Cardiac septum (tissue), 1 donor: ENCODE results near the gene MIPOL1. TPM values are rescaled to one million over a fixed set of nuclear protein-coding genes. Genes with fewer than 3 reads are reported as not detected.

Experiments used
- DNase-seq: peaks from one replicate; pipeline ENCODE4 v3.0.0-alpha.2; 2020; ENCODE audit warnings: low spot score
- intact Hi-C: fragments of 100-400 bp; cut with DNase I; formaldehyde crosslinking; loops from one replicate; pipeline ENCODE4 v1.14.0; 2022
- total RNA-seq: library from RNA; stranded (reverse); fragmentation: NEBNext Ultra II Directional; extraction: Animal tissue kit (Norgen Biotek cat#: 25700); gene quantifications from one replicate; pipeline ENCODE4 v1.2.1, GENCODE V29; 2021
- donor health status: DM: no; HTN: no; CAD: no.

MIPOL1 gene
- total RNA-seq, 1 donor from 2014 or later: 7.9 TPM

GRCh38 chr14:37589715-37590427, 392.1 kb downstream of the MIPOL1 start:
- intact Hi-C loops: loop anchor here (5.0 kb wide), 1 partner anchor 343 kb away; no protein-coding TSS in a partner anchor
- no peak for DNase-seq

- intact Hi-C loops: loop anchor here (5.0 kb wide), 1 partner anchor 343 kb away; no protein-coding TSS in a partner anchor
Measured at GRCh38 chr14:37590428-37591139, 392.8 kb downstream of the MIPOL1 start.

GRCh38 chr14:37591311-37591940, 393.7 kb downstream of the MIPOL1 start:
- intact Hi-C loops: loop anchor here (5.0 kb wide), 1 partner anchor 344 kb away; no protein-coding TSS in a partner anchor
- no peak for DNase-seq

More at GRCh38 chr14:37590428-37591139, 392.8 kb downstream of the MIPOL1 start:
- no peak for DNase-seq

- intact Hi-C loops: loop anchor here (5.0 kb wide), 1 partner anchor 345 kb away; no protein-coding TSS in a partner anchor
- no peak for DNase-seq
Measured at GRCh38 chr14:37591941-37592481, 394.3 kb downstream of the MIPOL1 start.

- intact Hi-C loops: loop anchor here (5.0 kb wide), 1 partner anchor 345 kb away; no protein-coding TSS in a partner anchor
- DNase-seq: no peak
Measured at GRCh38 chr14:37592482-37593408, 395.0 kb downstream of the MIPOL1 start.

- DNase-seq: no peak
- intact Hi-C loops: loop anchor here (5.0 kb wide), 1 partner anchor 346 kb away; no protein-coding TSS in a partner anchor
Measured at GRCh38 chr14:37593511-37594237, 395.9 kb downstream of the MIPOL1 start.

GRCh38 chr14:37594238-37594970, 396.7 kb downstream of the MIPOL1 start:
- intact Hi-C loops: loop anchor here (5.0 kb wide), 1 partner anchor 347 kb away; no protein-coding TSS in a partner anchor
- no peak for DNase-seq

GRCh38 chr14:37594971-37595808, 397.5 kb downstream of the MIPOL1 start, which contains the start of the genes FOXA1 and TTC6:
FOXA1 (minus strand) TSS chr14:37595249; CDS start chr14:37594972, 277 bp downstream.
TTC6 (plus strand) TSS chr14:37595629; CDS start chr14:37622065, 26,436 bp downstream.
- intact Hi-C loops: loop anchor here (5.0 kb wide), 1 partner anchor 348 kb away; no protein-coding TSS in a partner anchor
- DNase-seq: no peak

- DNase-seq: no peak
- intact Hi-C loops: no loop called here
Measured at GRCh38 chr14:37595809-37596621, 398.3 kb downstream of the MIPOL1 start.

GRCh38 chr14:37596790-37597472, 399.2 kb downstream of the MIPOL1 start:
- intact Hi-C loops: no loop called here
- no peak for DNase-seq

GRCh38 chr14:37597538-37597913, 399.8 kb downstream of the MIPOL1 start:
- intact Hi-C loops: no loop called here
- no peak for DNase-seq

- intact Hi-C loops: no loop called here
- DNase-seq: no peak
Measured at GRCh38 chr14:37597914-37598746, 400.4 kb downstream of the MIPOL1 start.

GRCh38 chr14:37598747-37599506, 401.2 kb downstream of the MIPOL1 start:
- no peak for DNase-seq
- intact Hi-C loops: no loop called here
